ACC112 (cell line): ENCODE data around the gene THRA.

ENCODE experiments used
- H2AFZ ChIP-seq: fragments of 200-600 bp; sonication (generic); one replicate; pipeline ENCODE4 v1.6.0; 2017; ENCODE audit warnings: antibody characterized with exemption, low read length; ENCODE audit not compliant: unreplicated experiment
- H3K27ac ChIP-seq: fragments of 200-600 bp; sonication (generic); 2 replicates; pipeline ENCODE4 v1.5.1; 2014; ENCODE audit warnings: low read depth, mild to moderate bottlenecking, antibody characterized with exemption, low read length, moderate library complexity
- H3K27me3 ChIP-seq: fragments of 200-600 bp; sonication (generic); 2 replicates; pipeline ENCODE4 v1.6.1; 2014; ENCODE audit warnings: mild to moderate bottlenecking, antibody characterized with exemption, low read length, moderate library complexity, mixed read lengths; ENCODE audit not compliant: insufficient read depth
- H3K36me3 ChIP-seq: fragments of 200-600 bp; sonication (generic); 2 replicates; pipeline ENCODE4 v1.6.1; 2016; ENCODE audit warnings: mild to moderate bottlenecking, antibody characterized with exemption, low read length, moderate library complexity, mixed read lengths; ENCODE audit not compliant: insufficient read depth
- H3K4me1 ChIP-seq: fragments of 200-600 bp; sonication (generic); one replicate; pipeline ENCODE4 v1.6.1; 2016; ENCODE audit warnings: low read length, mixed read lengths; ENCODE audit not compliant: insufficient read depth, unreplicated experiment, control insufficient read depth
- H3K4me3 ChIP-seq: fragments of 200-600 bp; sonication (generic); 2 replicates; pipeline ENCODE4 v1.5.1; 2014; ENCODE audit warnings: mild to moderate bottlenecking, low read depth, low read length
- H3K79me2 ChIP-seq: fragments of 200-600 bp; sonication (generic); one replicate; pipeline ENCODE4 v1.6.0; 2016; ENCODE audit warnings: low read length; ENCODE audit not compliant: control insufficient read depth, unreplicated experiment, insufficient read depth

THRA gene

GRCh38 chr17:40031706-40032105 is 31.1 kb upstream of the THRA start:
- Histone ChIP-seq H2AFZ (no peak overlapping the region), H3K4me3 (no peak overlapping the region), H3K79me2 (no peaks in the 10 kb centered on the region), H3K4me1 (peaks cover 7% of the 10 kb centered on the region), H3K27ac (no peak overlapping the region), H3K36me3 (0 out of 2 replicates have a peak, but pooled peaks cover 17% of the 10 kb centered on the region), H3K27me3 (no peaks in the 10 kb centered on the region)

DNA sequence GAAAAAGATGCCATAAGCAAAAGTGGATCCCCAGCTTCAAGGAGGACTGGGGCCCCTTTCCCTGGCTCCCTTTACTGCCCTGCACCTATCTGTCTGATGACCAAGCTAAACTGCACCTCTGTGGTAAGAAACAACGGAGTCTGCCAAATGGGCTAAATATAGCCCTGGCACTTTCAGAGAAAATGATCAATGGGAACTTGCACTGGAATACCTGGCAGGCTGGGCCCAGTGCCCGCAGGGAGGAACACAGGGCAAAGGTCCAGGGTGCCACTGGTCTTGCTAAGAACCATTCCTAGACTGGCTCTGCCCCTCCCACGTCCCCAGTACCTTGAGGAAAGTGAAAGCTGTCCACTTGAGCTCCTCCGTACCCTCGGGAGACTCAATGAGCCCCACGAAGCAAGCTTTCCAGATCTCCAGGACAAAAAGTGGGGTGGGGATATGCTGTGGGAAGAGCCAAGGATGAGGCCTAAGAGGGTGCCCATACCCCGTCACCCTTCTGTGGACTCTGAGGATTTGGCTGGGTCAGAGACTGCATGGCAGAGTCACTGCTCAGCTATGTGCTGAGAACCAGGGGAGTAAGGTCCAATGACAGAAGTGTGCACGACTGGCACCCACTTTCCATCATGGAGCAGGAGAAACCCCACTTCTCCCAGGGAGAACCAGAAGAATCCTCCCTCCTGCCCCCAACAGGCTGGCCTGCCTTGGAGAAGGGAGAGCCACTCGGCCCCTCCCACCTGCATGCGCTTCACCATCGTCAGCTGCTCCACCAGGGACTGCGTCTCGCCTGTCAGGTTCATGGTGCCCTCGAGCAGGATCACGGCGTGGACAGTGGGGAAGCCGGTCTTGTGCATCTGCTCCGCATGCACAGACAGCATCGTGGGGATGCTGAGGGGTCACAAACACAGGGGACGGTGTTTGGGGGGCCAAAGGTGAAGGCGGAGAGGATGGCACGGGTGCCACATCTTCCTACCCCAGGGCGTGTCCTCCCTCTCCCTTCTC is 30.1 kb upstream of the THRA start:
- Histone ChIP-seq H3K79me2 (no peaks in the 10 kb centered on the region), H3K27ac (no peak overlapping the region), H2AFZ (no peak overlapping the region), H3K36me3 (0 out of 2 replicates have a peak, but pooled peaks cover 17% of the 10 kb centered on the region), H3K4me3 (no peak overlapping the region), H3K27me3 (no peaks in the 10 kb centered on the region), H3K4me1 (peaks cover 4% of the 10 kb centered on the region)

DNA sequence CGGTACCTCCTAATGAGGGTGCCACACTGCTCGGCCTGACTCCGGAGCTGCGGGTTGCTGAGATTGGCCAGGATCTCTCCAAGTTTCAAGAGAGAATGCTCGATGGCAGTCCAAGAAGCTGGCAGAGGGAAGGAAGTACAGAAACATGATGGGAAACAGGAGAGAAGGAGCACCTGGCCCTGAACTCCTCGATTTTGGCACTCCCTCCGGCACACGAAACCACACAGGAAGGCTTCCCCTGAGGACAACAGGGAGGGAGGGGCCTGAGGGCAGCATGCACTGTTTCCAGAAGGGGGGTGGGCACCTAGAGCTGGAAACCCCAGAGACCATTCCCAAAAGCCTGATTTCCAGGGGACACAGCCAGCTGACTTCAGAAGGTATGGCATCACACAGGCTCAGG is 29.4 kb upstream of the THRA start:
- H3K4me3 ChIP-seq = no peak overlapping the region
- H3K79me2 ChIP-seq = no peaks in the 10 kb centered on the region
- 0 out of 2 replicates have a peak, but pooled peaks cover 17% of the 10 kb centered on the region for H3K36me3 ChIP-seq
- no peak overlapping the region for H2AFZ ChIP-seq
- H3K27ac ChIP-seq = no peak overlapping the region
- peaks cover 4% of the 10 kb centered on the region for H3K4me1 ChIP-seq
- H3K27me3 ChIP-seq = no peaks in the 10 kb centered on the region

- Histone ChIP-seq H2AFZ (no peak overlapping the region), H3K4me1 (peaks cover 4% of the 10 kb centered on the region), H3K4me3 (no peak overlapping the region), H3K36me3 (0 out of 2 replicates have a peak, but pooled peaks cover 13% of the 10 kb centered on the region), H3K27ac (no peak overlapping the region), H3K27me3 (no peaks in the 10 kb centered on the region), H3K79me2 (no peaks in the 10 kb centered on the region)
These were observed 28.2 kb upstream of the THRA start for GRCh38 chr17:40034426-40035161.

DNA sequence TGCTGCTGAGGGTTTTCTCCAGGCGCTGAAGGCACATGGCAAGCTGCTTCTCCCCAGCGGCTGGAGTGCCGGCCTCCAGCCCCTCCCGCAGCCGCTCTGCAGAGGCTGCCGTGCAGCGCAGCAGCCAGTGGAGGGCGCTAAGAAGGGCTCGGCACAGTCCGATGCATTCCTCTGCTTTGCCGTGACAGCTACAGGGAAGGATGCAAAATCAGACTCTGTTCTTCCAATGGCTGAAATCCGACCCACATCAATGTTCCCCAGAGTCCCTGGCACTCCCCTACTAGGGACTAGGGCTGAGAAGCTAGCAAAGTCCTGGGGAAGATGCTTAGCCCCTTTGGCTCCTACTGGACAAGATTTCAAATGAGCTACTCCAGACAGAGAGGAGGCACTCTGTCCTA is 27.6 kb upstream of the THRA start:
- Histone ChIP-seq H3K27me3 (no peaks in the 10 kb centered on the region), H3K27ac (no peak overlapping the region), H2AFZ (no peak overlapping the region), H3K4me1 (peaks cover 4% of the 10 kb centered on the region), H3K4me3 (no peak overlapping the region), H3K36me3 (0 out of 2 replicates have a peak, but pooled peaks cover 12% of the 10 kb centered on the region), H3K79me2 (no peaks in the 10 kb centered on the region)

DNA sequence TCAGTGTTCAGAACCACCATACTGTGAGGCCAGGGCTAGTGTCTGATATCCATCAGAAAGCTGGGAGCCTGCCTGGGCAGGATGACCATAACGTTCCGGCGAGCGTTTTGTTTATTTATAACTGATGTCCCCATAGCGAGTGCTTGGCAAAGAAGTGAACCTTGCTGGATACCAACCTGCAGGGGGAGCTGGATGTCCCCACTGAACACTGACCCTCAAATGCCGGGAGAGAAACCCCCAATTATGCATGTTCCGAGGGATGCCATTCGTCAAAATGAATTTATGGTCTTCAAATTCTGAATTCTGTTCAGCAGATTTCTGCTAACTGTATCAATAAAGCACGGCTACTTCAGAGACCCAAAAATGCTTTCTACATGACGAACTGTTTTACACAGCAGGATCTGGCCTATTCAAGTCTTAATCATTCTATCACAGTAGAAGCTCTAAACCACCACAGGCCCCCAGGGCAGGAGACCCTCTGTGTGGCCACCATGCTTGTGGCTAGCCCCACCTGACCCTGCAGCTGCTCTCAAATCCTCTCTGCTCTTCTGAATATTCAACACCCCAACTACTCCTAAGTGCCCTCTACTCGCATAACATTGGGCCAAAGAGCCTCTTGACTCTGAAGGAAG is 23.8 kb upstream of the THRA start:
- no peaks in the 10 kb centered on the region for H3K27me3 ChIP-seq
- 0 out of 2 replicates have a peak, but pooled peaks cover 8% of the 10 kb centered on the region for H3K36me3 ChIP-seq
- peak overlapping the region; percentile 41 for H3K27ac ChIP-seq
- peaks cover 4% of the 10 kb centered on the region for H3K4me1 ChIP-seq
- no peak overlapping the region for H3K4me3 ChIP-seq
- no peaks in the 10 kb centered on the region for H3K79me2 ChIP-seq
- no peak overlapping the region for H2AFZ ChIP-seq

- Histone ChIP-seq H3K4me1 (no peaks in the 10 kb centered on the region), H3K27me3 (no peaks in the 10 kb centered on the region), H3K79me2 (no peaks in the 10 kb centered on the region), H3K36me3 (no peaks in the 10 kb centered on the region), H3K4me3 (no peak overlapping the region), H2AFZ (no peak overlapping the region), H3K27ac (no peak overlapping the region)
These were observed 21.6 kb upstream of the THRA start for GRCh38 chr17:40041196-40041595.

DNA sequence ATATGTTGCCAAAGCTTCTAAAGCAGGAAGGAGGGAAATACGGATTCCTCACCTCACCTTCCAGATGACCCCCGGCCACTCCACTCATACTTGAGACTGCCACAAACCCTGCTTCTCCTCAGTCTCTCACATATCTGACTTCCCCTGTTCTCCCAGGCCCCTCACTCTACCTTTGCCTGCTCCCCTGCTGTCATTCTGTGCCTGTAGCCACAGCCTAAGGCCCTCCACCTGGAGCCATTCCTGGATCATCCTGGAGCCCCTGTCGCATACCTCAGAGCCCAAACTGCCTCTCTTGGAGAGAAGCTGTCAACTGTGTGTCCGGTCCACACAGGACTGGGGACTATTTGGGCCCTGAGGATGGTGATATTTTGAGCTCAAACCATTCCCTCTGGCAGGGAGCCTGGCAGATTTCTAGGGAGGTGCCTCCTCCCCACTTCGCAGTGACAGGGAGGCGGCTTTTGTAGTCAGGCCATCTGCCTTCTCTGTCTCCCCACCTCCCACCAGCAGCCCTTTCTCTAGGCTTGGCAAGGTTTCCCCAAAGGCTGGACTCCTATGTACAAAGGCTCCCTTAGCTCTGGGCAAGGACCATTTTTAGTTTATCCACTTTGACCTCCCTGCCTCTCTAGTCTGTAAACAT is 6.3 kb upstream of the THRA start:
- Histone ChIP-seq H3K27ac (no peak overlapping the region), H3K4me1 (peaks cover 15% of the 10 kb centered on the region), H3K79me2 (peaks cover 12% of the 10 kb centered on the region), H3K4me3 (no peak overlapping the region), H2AFZ (no peak overlapping the region), H3K27me3 (no peaks in the 10 kb centered on the region), H3K36me3 (0 out of 2 replicates have a peak, but pooled peaks cover 7% of the 10 kb centered on the region)

GRCh38 chr17:40058186-40058784 is 4.5 kb upstream of the THRA start:
- no peaks in the 10 kb centered on the region for H3K36me3 ChIP-seq
- H3K4me1 ChIP-seq = peaks cover 15% of the 10 kb centered on the region
- no peaks in the 10 kb centered on the region for H3K27me3 ChIP-seq
- H2AFZ ChIP-seq = peak overlapping the region; percentile 86
- peak overlapping the region; percentile 52 for H3K4me3 ChIP-seq
- H3K79me2 ChIP-seq = peaks cover 12% of the 10 kb centered on the region
- H3K27ac ChIP-seq = peak overlapping the region; percentile 45; the same call in 1 of the 2 replicates

DNA sequence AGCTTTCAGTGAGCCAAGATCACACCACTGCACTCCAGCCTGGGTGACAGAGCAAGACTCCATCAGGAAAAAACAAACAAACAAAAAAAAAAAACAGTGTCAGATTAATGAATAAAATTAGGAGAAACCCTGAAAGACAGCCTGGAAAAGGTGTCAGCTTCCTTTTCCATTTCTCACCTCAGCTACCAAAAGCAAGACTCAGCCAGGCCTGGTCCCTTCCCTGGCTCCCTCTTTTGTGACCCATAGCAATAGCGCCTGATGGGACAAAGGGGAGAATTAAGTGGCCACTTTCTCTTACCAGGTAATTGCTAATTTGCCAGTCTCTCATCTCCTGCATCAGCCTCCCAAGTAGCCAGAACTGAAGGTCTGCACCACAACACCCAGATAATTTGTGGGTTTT is 3.9 kb upstream of the THRA start:
- no peaks in the 10 kb centered on the region for H3K27me3 ChIP-seq
- peaks cover 16% of the 10 kb centered on the region for H3K4me1 ChIP-seq
- peak overlapping the region; percentile 86 for H2AFZ ChIP-seq
- H3K79me2 ChIP-seq = peaks cover 11% of the 10 kb centered on the region
- no peak overlapping the region for H3K4me3 ChIP-seq
- H3K27ac ChIP-seq = no peak overlapping the region
- no peaks in the 10 kb centered on the region for H3K36me3 ChIP-seq
